ENCODE measurements around the gene MRPL23. TPM values are rescaled to one million over a fixed set of nuclear protein-coding genes. Genes with fewer than 3 reads are reported as not detected.

Gene MRPL23
- total and polyA plus RNA-seq, 2 donors (not counting 1 experiment from before 2014, with no cell fraction given) = 68.2 to 95.3 TPM

DNA sequence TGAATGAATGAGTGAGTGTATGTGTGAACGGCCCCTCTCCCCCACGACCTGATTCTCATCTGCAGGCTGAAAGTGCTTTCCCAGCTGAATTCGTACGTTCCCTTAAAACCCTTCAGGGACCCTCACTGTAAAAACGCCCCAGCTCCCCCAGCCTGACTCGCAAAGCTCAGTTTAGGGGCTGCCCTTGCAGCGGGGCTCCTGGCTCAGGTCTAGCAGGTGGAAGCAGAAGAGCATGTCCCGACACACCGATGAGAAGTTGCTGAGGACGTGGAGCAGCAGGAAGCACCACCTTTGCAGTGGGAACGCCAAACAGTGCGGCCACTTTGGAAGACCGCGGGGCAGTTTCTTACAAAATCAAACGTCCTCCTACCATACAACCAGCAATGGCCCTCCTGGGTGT is 3.6 kb upstream of the MRPL23 start:
- Histone ChIP-seq H3K4me1 (ENCODE audit: control insufficient read depth, extremely low read depth, insufficient read depth, low read length) (no peaks in the 10 kb centered on the region), H3K9ac (ENCODE audit: insufficient read depth, low read length) (no peak overlapping the region), H3K4me3 (replicated peaks in 1 of 4; ENCODE audit: control extremely low read depth in 1 of 4, insufficient read depth in 1 of 4, low read depth in 3 of 4, low read length in 4 of 4) (no peak overlapping the region), H2AFZ (ENCODE audit: low read length) (no peak overlapping the region), H3K4me2 (ENCODE audit: extremely low read depth, insufficient read depth, low read length) (no peak overlapping the region), H4K20me1 (ENCODE audit: control insufficient read depth, extremely low read depth, insufficient read depth, low read length) (no peaks in the 10 kb centered on the region), H3K27ac (ENCODE audit: insufficient read depth, low read length) (no peak overlapping the region), H3K79me2 (ENCODE audit: control insufficient read depth, insufficient read depth, low read length) (no peaks in the 10 kb centered on the region), H3K9me3 (ENCODE audit: control insufficient read depth, insufficient read depth, low read depth, low read length) (no peaks in the 10 kb centered on the region), H3K36me3 (ENCODE audit: control insufficient read depth, insufficient read depth, low read length) (no peaks in the 10 kb centered on the region), H3K27me3 (ENCODE audit: control insufficient read depth, insufficient read depth, low read length) (no peaks in the 10 kb centered on the region)
- TF ChIP-seq EZH2 (IDR thresholded peaks at IDR 0.05; ENCODE audit: low read length, missing control alignments) = no peak
- TF ChIP-seq CTCF (conservative IDR thresholded peaks at IDR 0.05 in 1 of 2, IDR thresholded peaks at IDR 0.05 in 1 of 2; ENCODE audit: low read depth in 1 of 2, low read length in 2 of 2) = no peak
- no peak for DNase-seq (ENCODE audit: low read depth in 2 of 2)

DNA sequence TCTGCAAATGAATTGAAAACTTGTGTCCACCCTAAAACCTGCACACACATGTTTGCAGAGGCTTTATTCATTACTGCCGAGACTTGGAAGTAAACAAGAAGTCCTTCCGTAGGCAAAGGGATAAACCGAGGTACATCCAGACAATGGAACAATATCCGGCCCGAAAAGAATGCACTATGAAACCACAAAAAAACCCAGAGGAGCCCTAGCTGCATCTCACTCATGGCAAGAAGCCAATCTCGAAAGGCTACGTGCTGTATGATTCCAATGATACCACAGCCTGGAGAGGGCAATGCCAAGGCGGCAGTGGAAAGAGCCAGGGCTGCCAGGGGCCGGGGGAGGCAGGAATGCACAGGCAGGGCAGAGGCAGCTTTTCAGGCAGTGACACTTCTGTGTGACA is 3.2 kb upstream of the MRPL23 start:
- Histone ChIP-seq H3K27me3 (ENCODE audit: control insufficient read depth, insufficient read depth, low read length) (no peaks in the 10 kb centered on the region), H3K4me3 (replicated peaks in 1 of 4; ENCODE audit: control extremely low read depth in 1 of 4, insufficient read depth in 1 of 4, low read depth in 3 of 4, low read length in 4 of 4) (no peak overlapping the region), H3K4me1 (ENCODE audit: control insufficient read depth, extremely low read depth, insufficient read depth, low read length) (no peaks in the 10 kb centered on the region), H2AFZ (ENCODE audit: low read length) (no peak overlapping the region), H4K20me1 (ENCODE audit: control insufficient read depth, extremely low read depth, insufficient read depth, low read length) (no peaks in the 10 kb centered on the region), H3K27ac (ENCODE audit: insufficient read depth, low read length) (no peak overlapping the region), H3K9ac (ENCODE audit: insufficient read depth, low read length) (no peak overlapping the region), H3K4me2 (ENCODE audit: extremely low read depth, insufficient read depth, low read length) (no peak overlapping the region), H3K36me3 (ENCODE audit: control insufficient read depth, insufficient read depth, low read length) (no peaks in the 10 kb centered on the region), H3K9me3 (ENCODE audit: control insufficient read depth, insufficient read depth, low read depth, low read length) (no peaks in the 10 kb centered on the region), H3K79me2 (ENCODE audit: control insufficient read depth, insufficient read depth, low read length) (no peaks in the 10 kb centered on the region)
- TF ChIP-seq CTCF (conservative IDR thresholded peaks at IDR 0.05 in 1 of 2, IDR thresholded peaks at IDR 0.05 in 1 of 2; ENCODE audit: low read depth in 1 of 2, low read length in 2 of 2) = no peak
- no peak for TF ChIP-seq EZH2 (IDR thresholded peaks at IDR 0.05; ENCODE audit: low read length, missing control alignments)
- peak in 1 of 2 donors; percentile 46 for DNase-seq (ENCODE audit: low read depth in 2 of 2)

DNA sequence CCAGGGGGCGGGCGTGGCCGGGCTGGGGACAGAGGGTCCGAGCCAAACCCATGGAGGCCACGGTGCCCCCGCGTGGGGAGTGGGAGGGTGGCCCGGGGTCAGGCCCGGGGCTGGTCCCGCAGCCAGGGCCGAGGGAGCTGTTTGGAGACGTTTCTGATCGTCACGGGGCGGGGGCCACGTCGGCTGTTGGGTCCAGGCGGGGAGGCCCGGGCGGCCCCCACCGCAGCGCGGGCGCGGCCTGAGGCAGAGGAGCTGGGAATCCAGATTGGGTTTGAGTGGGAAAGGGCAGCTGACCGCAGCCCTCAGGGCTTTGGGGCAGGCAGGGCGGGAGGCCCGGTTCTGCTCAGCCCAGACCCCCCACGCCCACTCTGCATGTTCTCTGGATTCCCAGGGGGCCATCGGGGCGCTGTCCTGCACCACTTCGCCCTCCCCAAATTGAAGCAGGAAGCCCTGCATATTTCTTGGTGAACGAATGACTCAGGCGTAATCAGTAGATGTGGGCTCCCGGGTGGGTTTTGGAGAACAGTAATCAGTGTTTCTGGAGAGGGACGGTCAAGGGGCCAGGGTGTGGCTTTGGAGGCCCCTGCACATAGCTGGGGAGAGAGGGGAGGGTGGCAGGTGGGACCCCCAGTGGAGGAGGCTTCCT is 583 bp downstream of the MRPL23 start:
- H3K79me2 ChIP-seq (ENCODE audit: control insufficient read depth, insufficient read depth, low read length) = no peaks in the 10 kb centered on the region
- no peak overlapping the region for H3K4me3 ChIP-seq (replicated peaks in 1 of 4; ENCODE audit: control extremely low read depth in 1 of 4, insufficient read depth in 1 of 4, low read depth in 3 of 4, low read length in 4 of 4)
- no peaks in the 10 kb centered on the region for H3K36me3 ChIP-seq (ENCODE audit: control insufficient read depth, insufficient read depth, low read length)
- H4K20me1 ChIP-seq (ENCODE audit: control insufficient read depth, extremely low read depth, insufficient read depth, low read length) = no peaks in the 10 kb centered on the region
- no peak overlapping the region for H3K4me2 ChIP-seq (ENCODE audit: extremely low read depth, insufficient read depth, low read length)
- H3K4me1 ChIP-seq (ENCODE audit: control insufficient read depth, extremely low read depth, insufficient read depth, low read length) = no peaks in the 10 kb centered on the region
- no peak overlapping the region for H3K9ac ChIP-seq (ENCODE audit: insufficient read depth, low read length)
- no peak overlapping the region for H2AFZ ChIP-seq (ENCODE audit: low read length)
- no peak for DNase-seq (ENCODE audit: low read depth in 2 of 2)
- no peaks in the 10 kb centered on the region for H3K9me3 ChIP-seq (ENCODE audit: control insufficient read depth, insufficient read depth, low read depth, low read length)
- TF ChIP-seq EZH2 (IDR thresholded peaks at IDR 0.05; ENCODE audit: low read length, missing control alignments) = no peak
- no peak for TF ChIP-seq CTCF (conservative IDR thresholded peaks at IDR 0.05 in 1 of 2, IDR thresholded peaks at IDR 0.05 in 1 of 2; ENCODE audit: low read depth in 1 of 2, low read length in 2 of 2)
- no peak overlapping the region for H3K27ac ChIP-seq (ENCODE audit: insufficient read depth, low read length)
- no peaks in the 10 kb centered on the region for H3K27me3 ChIP-seq (ENCODE audit: control insufficient read depth, insufficient read depth, low read length)
